ENCODE results near the gene KRTAP10-12.
A peak's percentile ranks its signal among the peaks of the same experiment; 100 is the strongest.
"Not testable (repeated sequence)": the region's sequence is repeated elsewhere in the genome, so short reads cannot be mapped to it uniquely, and the experiment has no call there.

The KRTAP10-12 gene

GRCh38 chr21:44670642-44671432, 26.1 kb upstream of the KRTAP10-12 start:
- no peak for DNase-seq

- DNase-seq, result no peak
Measured at GRCh38 chr21:44671911-44672310, 25.1 kb upstream of the KRTAP10-12 start.

GRCh38 chr21:44677881-44678280, 19.1 kb upstream of the KRTAP10-12 start:
- DNase-seq, result no peak

GRCh38 chr21:44681152-44681551, 15.8 kb upstream of the KRTAP10-12 start:
- no peak for DNase-seq

- DNase-seq, result peak; percentile 17
Measured at GRCh38 chr21:44681861-44682579, 15.0 kb upstream of the KRTAP10-12 start, which contains the start of gene KRTAP12-1. Gene KRTAP12-1 (minus strand): TSS chr21:44682163. CDS start chr21:44682123, 40 bp downstream.

- DNase-seq, result no peak
Measured at GRCh38 chr21:44682580-44683151, 14.3 kb upstream of the KRTAP10-12 start.

- DNase-seq, result no peak
Measured at GRCh38 chr21:44684077-44684476, 12.9 kb upstream of the KRTAP10-12 start.

- no peak for DNase-seq
Measured at GRCh38 chr21:44684483-44684882, 12.5 kb upstream of the KRTAP10-12 start.

GRCh38 chr21:44685050-44685449, 11.9 kb upstream of the KRTAP10-12 start:
- DNase-seq, result not testable (repeated sequence)

- no peak for DNase-seq
Measured at GRCh38 chr21:44686000-44686781, 10.8 kb upstream of the KRTAP10-12 start.

GRCh38 chr21:44686843-44687561, 10.0 kb upstream of the KRTAP10-12 start:
- DNase-seq, result no peak

GRCh38 chr21:44687671-44688070, 9.3 kb upstream of the KRTAP10-12 start:
- no peak for DNase-seq

GRCh38 chr21:44689740-44690139, 7.2 kb upstream of the KRTAP10-12 start:
- DNase-seq, result not testable (repeated sequence)

GRCh38 chr21:44691686-44692085, 5.3 kb upstream of the KRTAP10-12 start:
- DNase-seq, result no peak

- DNase-seq, result no peak
Measured at GRCh38 chr21:44692798-44693512, 4.0 kb upstream of the KRTAP10-12 start.

GRCh38 chr21:44694776-44695175, 2.2 kb upstream of the KRTAP10-12 start:
- no peak for DNase-seq

- DNase-seq, result no peak
Measured at GRCh38 chr21:44695184-44695583, 1.8 kb upstream of the KRTAP10-12 start.

- DNase-seq, result no peak
Measured at GRCh38 chr21:44695641-44696040, 1.3 kb upstream of the KRTAP10-12 start.

GRCh38 chr21:44696572-44696971, 400 bp upstream of the KRTAP10-12 start:
- no peak for DNase-seq

GRCh38 chr21:44697811-44698734, 1.1 kb downstream of the KRTAP10-12 start:
- no peak for DNase-seq
